IMR-90 (cell line): ENCODE results near the gene AWAT2. TPM values are rescaled to one million over a fixed set of nuclear protein-coding genes. Genes with fewer than 3 reads are reported as not detected.
"Not testable (repeated sequence)": the region's sequence is repeated elsewhere in the genome, so short reads cannot be mapped to it uniquely, and the experiment has no call there.

Experiments used
- ATAC-seq: fragments of 200-7000 bp; cut with Tn5 transposase; 2 replicates; pipeline ENCODE4 v1.9.1; 2020; ENCODE audit warnings: low read depth, mild to moderate bottlenecking, moderate library complexity
- BruUV-seq: library from RNA; stranded (reverse); fragments of 400-500 nt; replicated peaks from 2 replicates; lab custom pipeline; 2021; lab: Mats Ljungman, UMichigan
- CTCF ChIA-PET: fragments of 300-600 bp; formaldehyde crosslinking; extraction: SDS; loops from one replicate; lab custom pipeline; 2021; ENCODE audit warnings: antibody characterized with exemption; lab: Yijun Ruan, JAX
- POLR2A ChIA-PET: fragments of 300-600 bp; sonication (Branson Sonifier 250); formaldehyde crosslinking; loops from one replicate; lab custom pipeline; 2022; ENCODE audit warnings: antibody characterized with exemption; ENCODE audit not compliant: unreplicated experiment; lab: Charles Lee
- DNase-seq: peaks from one replicate; pipeline ENCODE4 v3.0.0; 2013
- H2AFZ ChIP-seq: replicated peaks from 2 replicates; pipeline ENCODE3; 2013; ENCODE audit warnings: low read length, mild to moderate bottlenecking; ENCODE audit not compliant: poor library complexity
- H2AK5ac ChIP-seq: 2 replicates; pipeline ENCODE4 v1.6.1; 2013; ENCODE audit warnings: low read depth, low read length, inconsistent platforms
- H2AK9ac ChIP-seq: replicated peaks from 2 replicates; pipeline ENCODE3; 2013; ENCODE audit warnings: mild to moderate bottlenecking, low read depth, low read length, moderate library complexity; ENCODE audit not compliant: poor library complexity
- H2BK120ac ChIP-seq: 2 replicates; pipeline ENCODE4 v1.6.1; 2013; ENCODE audit warnings: low read depth, low read length, inconsistent platforms
- H2BK15ac ChIP-seq: 3 replicates; pipeline ENCODE4 v1.6.1; 2013; ENCODE audit warnings: low read depth, low read length, inconsistent platforms
- H2BK20ac ChIP-seq: 2 replicates; pipeline ENCODE4 v1.6.1; 2013; ENCODE audit warnings: low read depth, mild to moderate bottlenecking, inconsistent platforms, low read length, moderate library complexity
- H2BK5ac ChIP-seq: 2 replicates; pipeline ENCODE4 v1.6.1; 2013; ENCODE audit warnings: mild to moderate bottlenecking, low read depth, low read length, inconsistent platforms; ENCODE audit not compliant: poor library complexity, severe bottlenecking
- H3K14ac ChIP-seq: replicated peaks from 2 replicates; pipeline ENCODE4 v1.6.1; 2013; ENCODE audit warnings: low read depth, low read length, inconsistent platforms
- H3K18ac ChIP-seq: 2 replicates; pipeline ENCODE4 v1.6.1; 2013; ENCODE audit warnings: low read depth, low read length, control low read depth
- H3K23ac ChIP-seq: 2 replicates; pipeline ENCODE4 v1.6.1; 2013; ENCODE audit warnings: low read depth, low read length, inconsistent platforms
- H3K27ac ChIP-seq: 2 replicates; pipeline ENCODE4 v1.5.1; 2013; ENCODE audit warnings: mild to moderate bottlenecking, control low read depth, low read length; ENCODE audit not compliant: insufficient read depth
- H3K27me3 ChIP-seq: 2 replicates; pipeline ENCODE4 v1.6.1; 2013; ENCODE audit warnings: low read length; ENCODE audit not compliant: control insufficient read depth, insufficient read depth
- H3K36me3 ChIP-seq: 2 replicates; pipeline ENCODE4 v1.6.1; 2013; ENCODE audit warnings: low read length, mixed read lengths; ENCODE audit not compliant: control insufficient read depth, insufficient read depth
- H3K4ac ChIP-seq: 2 replicates; pipeline ENCODE4 v1.6.1; 2013; ENCODE audit warnings: low read depth, low read length, inconsistent platforms
- H3K4me1 ChIP-seq: 2 replicates; pipeline ENCODE4 v1.6.1; 2013; ENCODE audit warnings: low read length, mixed read lengths; ENCODE audit not compliant: control insufficient read depth, insufficient read depth
- H3K4me2 ChIP-seq: 2 replicates; pipeline ENCODE4 v1.6.1; 2013; ENCODE audit warnings: low read depth, mild to moderate bottlenecking, control low read depth, low read length, moderate library complexity
- H3K4me3 ChIP-seq: 2 replicates; pipeline ENCODE4 v1.5.1; 2013; ENCODE audit warnings: low read depth, mild to moderate bottlenecking, control low read depth, low read length, moderate library complexity; ENCODE audit not compliant: insufficient read depth
- H3K56ac ChIP-seq: 2 replicates; pipeline ENCODE4 v1.6.1; 2013; ENCODE audit warnings: low read length, inconsistent platforms; ENCODE audit not compliant: insufficient read depth; ENCODE audit errors: extremely low read depth
- H3K79me1 ChIP-seq, 2 experiments: 2 replicates each; pipeline ENCODE4 v1.6.1; 2013; ENCODE audit warnings: low read length in 2 of 2, inconsistent platforms in 1 of 2, low read depth in 1 of 2
- H3K9ac ChIP-seq: 2 replicates; pipeline ENCODE4 v1.6.1; 2013; ENCODE audit warnings: low read depth, low read length, control low read depth
- H3K9me1 ChIP-seq: 2 replicates; pipeline ENCODE4 v1.6.1; 2013; ENCODE audit warnings: low read length, inconsistent platforms; ENCODE audit not compliant: insufficient read depth
- H3K9me3 ChIP-seq: 2 replicates; pipeline ENCODE4 v1.6.1; 2013; ENCODE audit warnings: low read length; ENCODE audit not compliant: control insufficient read depth, insufficient read depth
- H4K20me1 ChIP-seq: 2 replicates; pipeline ENCODE4 v1.6.1; 2013; ENCODE audit warnings: low read length, inconsistent platforms; ENCODE audit not compliant: insufficient read depth
- H4K5ac ChIP-seq: 2 replicates; pipeline ENCODE4 v1.6.1; 2013; ENCODE audit warnings: mild to moderate bottlenecking, low read depth, low read length, control low read depth
- H4K8ac ChIP-seq, 2 experiments: 2 replicates each; pipeline ENCODE4 v1.6.1; 2013; ENCODE audit warnings: low read depth in 2 of 2, low read length in 2 of 2, control low read depth in 1 of 2, inconsistent platforms in 1 of 2
- H4K91ac ChIP-seq: 2 replicates; pipeline ENCODE4 v1.6.1; 2013; ENCODE audit warnings: low read depth, low read length, inconsistent platforms; ENCODE audit not compliant: insufficient read depth
- dilution Hi-C: fragments of 300-500 bp; cut with HindIII; formaldehyde crosslinking; loops from one replicate; pipeline ENCODE4 v1.14.3; 2018; ENCODE audit warnings: low sequenced_read_pairs; ENCODE audit not compliant: unreplicated experiment
- in situ Hi-C: fragments of 300-500 bp; cut with MboI; formaldehyde crosslinking; loops from 3 replicates; pipeline ENCODE4 v1.14.3; 2019; ENCODE audit warnings: low sequenced_read_pairs, inconsistent platforms, mixed read lengths
- intact Hi-C: fragments of 100-400 bp; cut with micrococcal nuclease; formaldehyde crosslinking; loops from 2 replicates; pipeline ENCODE4 v1.10.0; 2022
- polyA plus RNA-seq, 3 experiments: library from polyadenylated mRNA; depleted of rRNA; stranded (reverse); fragments of >200 nt; gene quantifications; 2 replicates each; pipeline ENCODE4 v1.2.3, GENCODE V29; 2012; ENCODE audit warnings: low replicate concordance in 1 of 3
- total RNA-seq: library from RNA; depleted of rRNA; stranded (reverse); fragments of >200 nt; gene quantifications from 2 replicates; pipeline ENCODE4 v1.2.3, GENCODE V29; 2012

AWAT2 gene
- total and polyA plus RNA-seq, 2 of the 4 experiments (the other 2 are of a cell fraction) = under 0.01 TPM; not detected in 1

GRCh38 chrX:69998299-69998698, 51.4 kb downstream of the AWAT2 start:
- H4K91ac ChIP-seq, H3K27me3 ChIP-seq, dilution Hi-C loops, H4K20me1 ChIP-seq, H3K23ac ChIP-seq, DNase-seq, H2BK20ac ChIP-seq, H2BK120ac ChIP-seq, H3K18ac ChIP-seq, H3K9me1 ChIP-seq, H2BK15ac ChIP-seq, ATAC-seq, H4K5ac ChIP-seq, H3K79me1 ChIP-seq, in situ Hi-C loops, H3K36me3 ChIP-seq, POLR2A ChIA-PET, BruUV-seq, H3K27ac ChIP-seq, H3K4me2 ChIP-seq, H4K8ac ChIP-seq, H2AK9ac ChIP-seq, H3K4ac ChIP-seq, H2BK5ac ChIP-seq, H3K56ac ChIP-seq, H2AFZ ChIP-seq, CTCF ChIA-PET, H2AK5ac ChIP-seq, H3K9me3 ChIP-seq, H3K9ac ChIP-seq, H3K14ac ChIP-seq, H3K4me3 ChIP-seq, H3K4me1 ChIP-seq, intact Hi-C loops: not testable (repeated sequence)
